Stimulated activated CD8-positive, alpha-beta memory T cell treated with anti-CD3 and anti-CD28 coated beads, Interleukin-15, amount 100 ng/mL, for 4 hours (primary cell): ENCODE data around the gene SAMD11.
A peak's percentile ranks its signal among the peaks of the same experiment; 100 is the strongest.

Experiments
- DNase-seq, 2 donors: peaks; one replicate each; pipeline ENCODE4 v3.0.0-alpha.2; 2020; ENCODE audit warnings: low read depth in 2 of 2

Gene SAMD11

GRCh38 chr1:962381-963300 is 38.9 kb downstream of the SAMD11 start:
- no peak for DNase-seq

- no peak for DNase-seq
Observed at GRCh38 chr1:963301-963651, 39.6 kb downstream of the SAMD11 start.

GRCh38 chr1:963746-964525 is 40.2 kb downstream of the SAMD11 start:
- no peak for DNase-seq

GRCh38 chr1:964691-965525 is 41.2 kb downstream of the SAMD11 start:
- DNase-seq: no peak

GRCh38 chr1:965526-966134 is 41.9 kb downstream of the SAMD11 start:
- no peak for DNase-seq

- no peak for DNase-seq
Observed at GRCh38 chr1:966135-966703, 42.5 kb downstream of the SAMD11 start, which contains the start of gene PLEKHN1. PLEKHN1 (plus strand) TSS chr1:966482; CDS start chr1:966532, 50 bp downstream.

GRCh38 chr1:966704-967300 is 43.1 kb downstream of the SAMD11 start:
- DNase-seq: peak; percentile 68 to 72

GRCh38 chr1:967466-968343 is 44.0 kb downstream of the SAMD11 start:
- DNase-seq: no peak

GRCh38 chr1:969260-969855 is 45.6 kb downstream of the SAMD11 start:
- no peak for DNase-seq

- no peak for DNase-seq
Observed at GRCh38 chr1:970242-970972, 46.7 kb downstream of the SAMD11 start.

- no peak for DNase-seq
Observed at GRCh38 chr1:970973-971730, 47.4 kb downstream of the SAMD11 start.

GRCh38 chr1:971751-972506 is 48.2 kb downstream of the SAMD11 start:
- no peak for DNase-seq

GRCh38 chr1:972726-973458 is 49.2 kb downstream of the SAMD11 start:
- DNase-seq: no peak

- no peak for DNase-seq
Observed at GRCh38 chr1:973459-974292, 50.0 kb downstream of the SAMD11 start.

- DNase-seq: no peak
Observed at GRCh38 chr1:974293-974640, 50.5 kb downstream of the SAMD11 start.
